Midbrain (tissue), 1 donor: ENCODE measurements around the gene ENHO.
"Not testable (repeated sequence)": the region's sequence is repeated elsewhere in the genome, so short reads cannot be mapped to it uniquely, and the experiment has no call there.

Experiments
- DNase-seq: peaks from one replicate; lab custom pipeline; 2025; lab: John Stamatoyannopoulos, UW

ENHO gene

DNA sequence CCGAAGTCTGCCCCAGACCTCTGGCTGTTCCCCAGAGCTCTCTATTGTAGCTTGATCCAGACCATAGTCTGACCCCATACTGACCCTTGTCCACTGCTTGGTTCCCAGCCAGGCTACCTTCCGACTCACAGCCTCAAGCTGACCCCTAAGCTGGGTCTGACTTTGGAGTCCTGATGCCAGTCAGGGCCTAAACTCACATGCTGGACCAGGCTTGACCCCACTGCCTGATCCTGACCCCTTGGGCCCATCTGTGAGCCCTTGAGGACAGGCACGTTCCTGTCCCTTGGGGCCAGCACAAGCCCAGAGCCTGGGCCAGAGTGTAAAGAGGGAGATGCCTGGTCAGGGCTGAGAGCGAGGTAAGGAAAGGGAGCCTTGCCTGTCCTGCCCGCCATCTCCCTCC is 32.7 kb upstream of the ENHO start:
- no peak for DNase-seq

DNA sequence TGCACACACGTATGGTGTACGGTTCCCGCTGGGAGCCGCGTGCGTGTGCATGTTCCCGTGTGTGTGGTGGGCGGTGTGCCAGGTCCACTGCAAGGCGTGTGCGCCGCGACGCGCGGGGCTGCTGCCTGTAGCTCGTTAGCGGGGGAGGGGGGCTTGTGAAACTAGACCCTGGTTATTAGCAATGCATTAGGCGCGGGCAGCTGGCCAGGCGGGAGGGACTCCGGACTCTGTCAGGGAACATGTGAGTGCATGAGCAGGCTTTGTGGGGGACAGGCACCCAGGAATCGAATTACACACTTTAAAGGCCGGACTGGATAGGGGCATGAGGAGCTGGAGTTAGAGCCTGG is 32.2 kb upstream of the ENHO start:
- no peak for DNase-seq

DNA sequence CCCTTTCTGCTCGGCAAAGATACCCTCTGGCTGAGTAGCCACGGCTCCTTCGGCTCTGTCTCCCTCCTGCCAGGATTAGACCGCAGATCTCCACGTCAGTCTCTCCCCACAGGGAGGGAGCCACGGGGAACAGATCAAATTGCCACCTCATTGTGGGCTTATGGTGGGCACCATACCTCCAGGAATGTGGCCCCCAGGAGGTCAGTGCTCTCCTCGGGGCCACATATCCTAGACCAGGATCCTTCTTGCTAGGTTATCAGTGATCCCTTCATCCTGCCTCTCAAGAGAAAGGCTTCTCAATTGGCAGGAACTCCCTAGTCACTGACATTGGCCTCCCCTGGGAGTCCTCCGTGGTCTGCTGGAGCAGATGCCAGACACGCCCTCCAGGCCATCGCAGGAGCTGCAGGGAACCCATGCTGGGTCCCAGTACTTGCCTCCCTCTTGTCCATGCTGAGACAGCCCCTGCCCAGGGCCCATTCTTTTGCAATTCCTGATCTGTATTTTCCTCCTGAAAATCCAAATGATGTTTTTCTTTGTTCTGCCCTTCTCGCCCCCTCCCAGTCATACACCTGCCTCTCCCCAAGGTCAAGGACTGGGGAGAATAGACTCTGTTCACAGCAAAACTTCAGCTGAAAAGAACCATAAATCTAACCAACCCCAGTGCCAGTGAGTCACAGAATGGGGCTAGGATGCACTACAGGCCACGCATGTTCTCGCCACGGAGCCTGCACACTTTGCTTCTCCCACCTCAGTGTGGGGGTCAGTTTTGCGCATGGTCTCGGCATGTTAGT is 31.6 kb upstream of the ENHO start:
- no peak for DNase-seq

DNA sequence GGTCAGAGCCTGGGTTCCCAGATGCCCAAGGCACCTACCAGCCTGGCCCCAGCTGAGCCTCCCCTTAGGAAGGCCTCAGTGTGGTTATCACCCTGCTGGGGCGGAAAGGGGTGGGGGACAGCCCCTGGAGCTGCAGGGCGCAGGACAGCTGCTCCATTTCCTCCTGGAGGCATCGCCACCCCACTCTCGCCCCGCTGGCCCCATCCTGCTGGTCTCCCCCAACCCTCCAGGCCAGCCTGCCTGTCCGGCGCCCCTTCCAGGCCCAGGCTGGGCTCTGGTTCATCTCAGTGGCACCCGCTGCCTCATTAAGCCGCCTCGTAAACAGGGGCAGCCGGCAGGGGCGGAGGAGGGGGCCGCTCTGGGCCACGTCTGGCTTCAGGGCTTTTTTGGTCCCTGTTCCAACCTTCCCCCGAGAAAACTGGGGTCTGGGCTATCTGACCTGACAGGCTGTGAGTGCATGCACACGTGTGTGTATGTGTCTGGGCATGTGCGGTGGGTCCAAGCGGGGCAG is 30.8 kb upstream of the ENHO start:
- no peak for DNase-seq

DNA sequence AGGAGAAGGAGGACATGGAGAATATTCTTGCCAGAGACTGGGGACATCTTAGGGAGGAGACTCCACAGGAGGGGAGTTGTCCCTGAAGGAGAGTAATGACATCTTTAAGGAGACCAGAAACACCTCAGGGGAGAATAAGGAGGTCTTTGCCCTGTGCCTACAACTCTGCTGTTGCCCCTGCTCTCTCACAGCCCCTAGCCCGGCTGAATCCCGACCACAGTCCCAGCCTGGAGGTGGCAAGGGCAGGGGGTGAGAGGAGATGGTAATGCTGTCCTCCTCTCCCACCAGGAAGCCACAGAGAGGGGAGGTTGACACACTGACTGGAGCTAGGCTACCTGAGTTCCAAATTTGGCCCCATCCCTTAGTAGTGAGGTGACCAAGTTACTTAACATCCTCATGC is 30.2 kb upstream of the ENHO start:
- no peak for DNase-seq

DNA sequence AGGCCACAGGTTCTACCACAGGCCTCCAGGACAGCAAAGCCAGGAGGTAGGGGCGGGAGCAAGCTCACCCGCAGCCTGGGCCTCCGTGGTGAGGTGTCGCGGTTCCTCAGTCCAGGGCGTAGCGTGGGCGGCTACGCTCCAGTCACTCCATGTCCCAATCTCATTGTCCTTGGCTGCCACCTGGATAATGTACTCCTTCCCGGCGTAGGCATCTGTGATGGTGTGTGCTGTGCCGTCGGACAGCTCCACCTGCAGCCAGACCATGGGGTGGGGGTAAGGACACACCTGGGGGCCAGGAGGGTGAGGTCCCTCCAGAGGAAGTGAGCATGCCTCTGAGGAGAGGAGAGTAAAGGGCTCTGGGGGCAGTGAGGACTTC is 29.8 kb upstream of the ENHO start:
- no peak for DNase-seq

DNA sequence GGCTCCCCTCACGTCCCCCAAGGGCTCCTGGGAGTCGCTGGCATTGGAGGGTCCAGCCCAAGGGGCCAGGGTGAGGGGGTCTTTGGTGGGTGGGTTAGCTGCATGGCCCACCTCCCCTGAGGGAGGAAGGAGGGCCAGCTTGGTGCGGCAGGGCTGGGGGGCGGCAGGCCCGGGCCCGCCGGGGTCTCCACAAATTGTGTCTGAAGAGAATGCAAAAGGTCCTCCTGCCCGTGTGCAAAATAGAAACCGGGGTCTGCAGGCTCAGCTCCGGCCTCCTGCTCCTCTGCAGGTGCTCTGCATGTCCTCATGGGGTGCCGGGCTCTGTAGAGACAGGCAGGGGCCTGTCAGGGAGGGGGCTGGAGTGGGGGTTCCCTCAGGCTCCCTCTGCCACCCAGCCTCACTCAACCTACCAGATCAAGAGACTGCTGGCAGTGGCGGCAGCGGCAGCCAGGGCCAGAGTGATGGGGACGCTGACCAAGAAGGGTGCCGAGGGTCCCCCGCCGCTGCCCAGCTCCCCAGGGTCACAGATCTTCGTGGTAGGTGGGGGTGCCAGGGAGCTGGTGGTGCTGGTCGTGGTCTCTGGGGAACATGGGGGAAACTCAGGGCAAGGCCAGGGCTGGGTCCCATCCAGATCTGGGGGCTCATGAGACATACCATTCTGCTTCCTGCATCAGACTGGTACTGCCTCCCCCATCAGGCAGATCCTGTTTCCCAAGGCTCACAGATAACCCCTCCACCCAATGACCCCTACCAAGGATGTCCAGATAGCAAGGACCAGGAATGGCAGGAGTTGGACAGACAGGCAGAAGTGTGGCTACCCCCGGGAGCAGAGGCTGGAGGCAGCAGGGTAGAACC is 29.2 kb upstream of the ENHO start:
- no peak for DNase-seq

DNA sequence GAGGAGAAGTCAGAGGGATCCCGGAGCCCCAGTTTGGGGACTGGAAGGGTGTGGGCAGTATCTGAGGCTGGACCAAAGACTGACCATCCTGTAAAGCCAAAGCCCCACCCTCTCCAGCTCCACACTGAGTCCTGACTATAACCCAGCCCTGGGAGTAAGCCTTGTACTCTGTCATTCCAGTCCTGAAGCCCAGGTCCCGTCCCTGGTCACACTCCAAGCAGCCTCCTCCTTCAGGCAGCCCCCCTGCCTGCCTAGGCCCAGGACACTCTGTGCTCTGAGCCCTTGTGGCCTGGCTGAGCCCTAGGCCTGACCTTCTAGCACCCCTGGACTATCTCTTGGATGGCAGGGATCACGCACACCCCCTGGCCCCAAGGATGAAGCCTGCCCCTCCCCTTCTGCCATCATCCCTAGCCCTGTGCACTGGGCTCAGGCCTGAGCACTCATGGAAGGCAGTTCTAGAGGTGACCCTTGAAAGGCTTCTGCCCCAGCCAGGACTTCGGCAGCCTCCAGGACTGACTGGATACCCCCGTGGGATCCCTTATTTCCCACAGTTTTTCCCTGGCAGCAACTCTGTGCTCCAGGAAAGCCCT is 28.0 kb upstream of the ENHO start:
- DNase-seq, result no peak

DNA sequence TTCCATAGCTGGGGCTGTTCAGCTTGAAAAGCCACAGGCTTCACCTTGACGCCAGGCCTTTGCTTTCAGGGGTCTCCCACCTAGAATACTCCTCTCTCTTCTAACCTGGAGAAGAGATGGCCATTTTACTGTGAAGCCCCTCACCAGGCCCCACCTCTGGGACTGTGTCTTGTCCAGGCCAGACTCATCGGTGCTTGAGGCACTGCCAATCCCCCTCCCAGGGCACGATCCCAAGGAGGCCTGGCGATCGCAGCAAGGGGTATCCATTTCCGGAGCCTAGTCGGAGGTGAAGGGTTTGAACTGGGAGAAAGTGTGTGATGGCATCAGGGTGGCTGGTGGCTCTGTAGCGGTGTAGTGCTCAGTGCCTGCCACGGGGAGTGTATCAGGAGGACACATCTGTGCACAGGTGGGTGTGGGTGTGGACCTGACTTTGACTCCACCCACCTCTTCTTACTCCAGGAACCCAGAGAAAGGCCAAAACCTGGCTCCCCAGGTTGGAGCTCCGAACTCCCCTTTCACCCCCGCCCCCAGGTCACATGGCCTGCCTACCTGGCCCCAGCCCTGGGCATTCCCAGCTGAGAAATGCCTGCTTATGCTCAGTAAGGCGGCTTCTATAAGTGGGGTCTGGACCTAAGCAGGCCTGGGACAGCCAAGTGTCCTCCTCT is 27.4 kb upstream of the ENHO start:
- no peak for DNase-seq

DNA sequence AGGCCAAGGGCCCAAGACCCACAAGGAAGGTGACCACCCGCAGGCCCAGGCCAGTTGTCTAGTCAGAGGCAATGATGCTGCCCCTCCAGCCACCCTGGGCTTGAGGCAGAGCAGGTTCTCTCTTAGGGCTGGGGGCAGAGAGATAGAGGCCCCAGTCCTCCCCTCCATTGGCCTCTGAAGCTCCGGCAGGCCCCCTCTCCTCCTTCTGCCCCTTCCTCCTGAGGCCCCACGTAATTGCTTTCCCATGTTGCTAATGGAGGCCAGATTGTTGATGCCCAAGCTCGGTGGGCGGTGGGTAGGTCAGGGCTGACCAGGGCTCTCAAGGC is 26.6 kb upstream of the ENHO start:
- DNase-seq, result no peak

DNA sequence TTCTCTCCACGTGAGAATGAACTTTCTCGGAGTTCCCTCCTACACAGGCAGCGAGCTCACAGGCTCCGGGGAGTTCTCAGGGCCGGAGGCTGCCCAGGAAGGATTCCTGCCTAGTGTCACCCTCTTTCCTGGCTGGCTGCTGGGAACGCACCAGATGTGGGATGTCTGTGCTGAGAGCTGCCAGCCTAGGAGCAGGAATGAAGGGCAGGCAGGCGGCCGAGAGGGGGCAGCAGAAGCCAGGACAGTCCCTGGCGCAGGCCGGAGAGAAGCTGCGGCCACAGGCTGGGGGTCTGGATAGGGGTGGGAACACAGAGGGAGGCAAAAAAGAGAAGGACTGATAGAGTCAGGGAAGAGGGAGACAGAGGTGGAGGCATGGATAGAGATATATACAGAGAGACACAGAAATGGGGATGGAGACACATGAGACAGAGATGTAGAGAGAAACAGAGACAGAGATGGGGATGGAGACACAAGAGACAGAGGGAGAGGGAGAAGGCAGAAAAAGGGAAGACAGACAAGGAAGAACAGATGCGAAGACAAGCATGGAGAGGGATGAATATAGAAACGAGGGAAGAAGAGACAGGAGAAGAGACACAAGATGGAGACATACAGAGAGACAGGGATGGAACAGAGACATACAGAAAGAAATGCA is 25.3 kb upstream of the ENHO start:
- peak; percentile 72 for DNase-seq

DNA sequence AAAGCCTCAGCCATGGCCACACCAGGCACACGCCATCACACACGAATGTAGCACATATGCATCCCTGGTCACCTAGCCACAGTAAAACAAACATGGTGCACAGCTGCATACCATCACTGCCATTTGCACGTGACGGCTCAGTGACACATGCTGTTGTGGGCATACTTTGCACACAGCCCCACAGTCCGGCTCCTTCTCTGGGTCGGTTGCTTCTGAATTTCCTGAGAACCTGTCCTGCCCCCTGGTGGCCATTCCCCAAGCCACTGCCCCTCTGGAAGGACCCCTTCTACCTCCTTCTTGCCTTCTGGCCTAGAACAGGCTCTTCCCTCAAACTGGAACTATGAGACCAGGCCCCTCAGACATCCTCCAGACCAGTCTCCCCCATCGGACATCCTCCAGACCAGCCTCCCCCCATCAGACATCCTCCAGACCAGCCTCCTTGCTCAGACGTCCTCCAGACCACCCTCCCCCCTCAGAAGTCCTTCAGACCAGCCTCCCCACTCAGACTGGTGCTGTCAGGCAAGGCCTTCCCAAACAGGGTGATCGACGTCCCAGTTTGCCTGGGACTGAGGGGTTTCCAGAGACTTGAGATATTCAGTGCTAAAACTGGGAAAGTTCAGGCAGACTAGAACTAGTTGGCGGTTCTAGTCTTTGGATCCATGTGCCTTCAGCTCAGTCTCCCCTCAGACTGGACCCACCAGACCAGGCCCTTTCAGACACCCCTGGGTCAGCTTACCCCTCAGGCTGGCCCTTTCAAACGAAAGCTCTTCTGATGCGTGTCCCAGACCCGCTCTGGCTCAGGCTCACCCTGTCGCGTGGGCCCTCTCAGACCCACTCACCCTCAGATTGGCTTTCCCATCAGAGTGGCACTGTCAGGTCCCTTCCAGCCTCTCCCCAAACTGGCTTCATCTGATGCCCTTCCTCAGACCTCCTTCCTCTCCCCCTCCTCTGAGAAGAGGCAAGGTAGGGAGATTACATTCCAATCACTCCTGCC is 24.3 kb upstream of the ENHO start:
- DNase-seq, result peak; percentile 80

DNA sequence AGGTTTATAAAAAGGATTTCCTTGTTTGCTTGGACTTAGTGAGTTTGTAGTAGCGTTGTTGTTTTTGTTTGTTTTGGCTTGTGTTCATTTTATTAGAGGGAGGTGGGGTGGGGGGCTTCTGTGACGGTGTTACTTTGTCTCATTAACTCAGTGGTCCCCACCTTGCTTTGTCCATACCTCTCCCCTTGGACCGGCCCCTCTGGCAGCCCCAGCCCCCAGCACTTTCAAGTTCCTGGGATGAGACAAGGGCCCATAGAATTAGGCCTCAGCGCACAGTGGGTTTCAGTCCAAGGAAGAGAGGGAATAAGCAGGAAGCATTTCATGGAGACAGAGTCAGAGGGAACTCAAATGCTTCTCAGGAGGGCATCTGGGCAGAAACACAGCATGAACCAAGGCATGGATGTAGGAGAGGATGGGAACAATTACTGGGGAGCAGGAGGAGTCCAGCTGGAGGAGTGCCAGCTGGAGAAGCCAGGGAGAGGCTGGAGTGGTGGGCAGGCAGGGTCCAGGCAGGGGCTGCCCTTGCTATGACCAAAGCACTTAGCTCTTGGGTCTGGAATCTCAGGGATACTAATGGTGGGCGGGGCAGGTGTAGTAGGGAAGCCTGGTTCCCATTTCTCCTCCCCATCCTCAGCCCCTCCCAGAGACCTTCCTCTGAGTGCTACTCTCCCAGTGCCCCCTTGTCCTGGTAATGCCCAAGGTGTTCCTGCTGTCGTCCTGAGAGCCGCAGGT is 23.5 kb upstream of the ENHO start:
- DNase-seq, result no peak

DNA sequence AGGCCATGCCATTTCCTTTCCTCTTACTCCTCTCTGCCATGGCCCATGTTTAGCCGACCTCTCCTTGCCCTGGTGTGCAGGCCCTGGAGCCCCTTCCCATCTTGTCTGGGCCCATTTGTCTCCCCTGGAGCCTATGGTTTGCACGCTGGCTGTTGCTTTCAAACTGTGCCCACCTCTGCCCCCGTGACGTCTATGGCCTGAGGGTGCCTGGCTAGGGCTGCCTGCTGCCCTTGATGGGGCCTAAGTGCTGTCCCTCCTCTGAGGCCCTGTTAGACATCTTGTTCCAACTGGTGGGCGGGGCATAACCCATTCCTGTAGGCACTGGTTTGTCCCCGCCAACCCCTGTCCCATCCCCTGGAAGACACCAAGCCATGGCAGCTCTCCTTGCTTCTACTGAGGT is 22.7 kb upstream of the ENHO start:
- DNase-seq, result no peak

DNA sequence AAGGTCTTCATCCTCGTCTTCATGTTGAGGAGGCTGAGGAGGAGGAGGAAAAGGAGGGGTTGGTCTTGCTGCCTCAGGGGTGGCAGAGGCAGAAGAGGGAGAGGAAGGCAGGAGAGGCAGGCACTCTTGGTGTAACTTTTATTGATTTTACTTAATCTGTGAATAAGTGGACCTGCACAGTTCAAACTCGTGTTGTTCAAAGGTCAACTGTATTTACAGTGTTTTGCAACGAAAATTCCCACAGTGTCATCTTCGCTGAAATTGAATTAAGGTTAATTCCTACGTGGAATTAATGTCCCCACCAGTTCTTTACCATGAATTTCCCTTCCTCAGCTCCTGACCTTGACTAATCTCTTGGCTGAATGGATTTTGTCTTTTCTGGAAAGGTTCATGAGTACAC is 21.2 kb upstream of the ENHO start:
- DNase-seq, result no peak

DNA sequence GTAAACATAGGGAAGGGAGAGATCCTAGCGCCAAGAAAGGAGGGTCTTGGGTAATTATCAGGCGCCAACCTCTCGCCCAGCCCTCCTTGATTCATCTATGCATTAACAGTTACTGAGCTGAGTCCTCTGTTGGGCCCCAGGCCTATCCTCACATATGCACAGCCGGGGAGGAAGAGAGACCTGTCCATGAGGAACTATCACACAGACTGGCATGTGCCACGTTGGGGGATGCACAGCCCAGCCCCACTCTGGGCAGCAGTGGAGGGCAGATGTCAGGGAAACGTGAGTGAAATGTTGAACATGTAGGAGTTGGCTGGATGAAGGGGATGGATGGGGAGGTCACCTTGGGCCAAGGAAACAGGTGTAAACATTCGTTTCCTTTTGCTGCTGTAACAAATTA is 18.8 kb upstream of the ENHO start:
- no peak for DNase-seq

DNA sequence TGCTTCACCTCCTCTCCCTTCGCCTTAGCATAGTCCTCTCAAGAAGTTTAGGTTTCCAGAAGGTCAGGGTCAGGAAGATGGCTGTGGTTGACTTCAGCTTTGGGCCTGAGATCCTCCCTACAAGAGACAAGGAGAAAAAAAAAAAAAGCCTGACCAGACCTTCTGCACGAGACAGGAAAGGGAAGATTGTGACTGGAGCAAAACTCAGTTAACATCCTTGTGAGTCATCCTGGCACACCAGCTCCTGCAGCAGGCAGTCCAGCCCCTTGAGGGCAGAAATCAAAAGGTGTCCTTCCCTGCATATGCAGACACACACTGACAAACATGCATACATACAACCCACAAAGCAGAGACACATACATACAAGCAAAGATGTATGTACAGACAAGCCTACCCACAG is 18.0 kb upstream of the ENHO start:
- DNase-seq, result no peak

DNA sequence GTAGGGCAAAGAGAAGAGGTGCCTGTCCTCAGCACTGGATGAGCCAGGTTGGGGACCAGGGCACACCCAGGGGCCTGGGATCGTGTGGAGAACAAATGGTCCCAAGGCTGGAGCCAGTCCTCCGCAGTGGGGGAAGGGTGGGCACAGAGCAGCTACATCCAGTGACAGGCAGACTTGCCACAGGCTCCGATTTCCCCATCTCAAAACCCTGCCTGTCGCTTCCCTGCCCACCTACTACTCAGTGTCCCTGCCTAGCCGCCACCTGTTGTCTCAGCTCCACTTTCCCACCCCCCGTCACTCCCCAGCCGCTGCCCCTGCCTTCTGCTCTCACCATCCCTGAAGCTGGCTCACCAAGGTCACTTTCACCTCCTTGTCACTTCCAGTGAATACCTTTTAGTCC is 13.9 kb upstream of the ENHO start:
- no peak for DNase-seq

DNA sequence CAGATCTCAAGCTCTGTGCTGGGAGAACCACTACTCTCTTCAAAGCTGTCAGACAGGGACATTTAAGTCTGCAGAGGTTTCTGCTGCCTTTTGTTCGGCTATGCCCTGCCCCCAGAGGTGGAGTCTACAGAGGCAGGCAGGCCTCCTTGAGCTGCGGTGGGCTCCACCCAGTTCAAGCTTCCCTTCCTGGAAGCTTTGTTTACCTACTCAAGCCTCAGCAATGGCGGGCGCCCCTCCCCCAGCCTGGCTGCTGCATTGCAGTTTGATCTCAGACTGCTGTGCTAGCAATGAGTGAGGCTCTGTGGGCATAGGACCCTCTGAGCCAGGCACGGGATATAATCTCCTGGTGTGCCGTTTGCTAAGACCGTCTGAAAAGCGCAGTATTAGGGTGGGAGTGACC is 9.3 kb upstream of the ENHO start:
- not testable (repeated sequence) for DNase-seq

DNA sequence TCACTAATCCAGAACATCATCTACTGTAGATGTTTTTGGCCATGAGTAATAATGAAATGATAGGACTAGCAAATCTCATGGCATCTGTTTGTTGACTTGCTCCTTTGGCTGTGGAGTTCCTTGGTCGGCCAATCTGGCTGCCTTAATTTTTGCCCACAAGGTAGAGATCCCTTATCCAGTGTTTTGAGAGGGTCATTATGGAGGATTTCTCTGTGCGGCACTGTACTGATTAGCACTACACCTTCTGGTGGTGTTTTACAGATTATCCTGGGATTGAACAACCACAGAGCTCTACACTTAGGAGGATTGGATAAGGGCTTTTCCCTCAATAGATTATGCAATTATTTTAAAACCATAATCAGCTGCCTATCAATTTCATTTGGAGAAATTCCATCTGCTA is 3.2 kb upstream of the ENHO start:
- no peak for DNase-seq
